Effector CD4-positive, alpha-beta T cell (primary cell): ENCODE data around the gene AATF.

ENCODE experiments used
- DNase-seq: peaks from one replicate; pipeline ENCODE4 v3.0.0-alpha.2; 2020

Gene AATF

GRCh38 chr17:36931096-36931696, 17.6 kb upstream of the AATF start:
- no peak for DNase-seq

DNA sequence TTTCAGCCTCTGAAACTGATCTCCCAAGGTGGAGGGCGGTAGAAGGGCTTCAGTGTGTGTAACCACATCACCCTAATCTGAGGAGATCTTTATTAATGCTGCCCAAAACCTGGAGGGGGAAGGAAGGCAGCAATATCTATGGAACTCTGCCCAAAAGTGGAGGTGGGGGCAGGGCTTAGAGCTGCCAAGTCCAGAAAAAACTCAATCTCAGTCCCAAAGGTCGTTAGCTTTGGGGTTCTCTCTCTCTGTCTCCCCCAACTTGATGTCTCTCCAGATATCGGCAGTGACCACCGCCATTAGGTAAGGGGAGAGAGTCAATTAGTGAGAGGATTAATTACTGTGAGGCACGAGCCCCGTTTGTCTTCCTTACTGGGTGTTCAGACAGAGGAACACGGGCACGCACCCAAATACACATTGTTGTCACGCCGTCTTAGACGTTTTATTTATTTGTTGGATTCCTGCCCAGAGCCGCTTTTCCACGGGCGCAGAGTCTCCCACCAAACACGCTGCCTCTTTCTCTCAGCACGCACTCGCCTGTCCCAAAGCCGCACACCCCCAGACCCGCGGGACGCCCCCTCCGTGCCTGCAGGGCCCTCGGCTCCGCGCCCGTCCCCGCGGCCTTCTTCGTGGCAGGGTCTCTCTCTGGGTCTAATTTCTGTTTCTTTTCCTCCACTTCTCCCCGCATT, 16.9 kb upstream of the AATF start:
- DNase-seq: no peak

DNA sequence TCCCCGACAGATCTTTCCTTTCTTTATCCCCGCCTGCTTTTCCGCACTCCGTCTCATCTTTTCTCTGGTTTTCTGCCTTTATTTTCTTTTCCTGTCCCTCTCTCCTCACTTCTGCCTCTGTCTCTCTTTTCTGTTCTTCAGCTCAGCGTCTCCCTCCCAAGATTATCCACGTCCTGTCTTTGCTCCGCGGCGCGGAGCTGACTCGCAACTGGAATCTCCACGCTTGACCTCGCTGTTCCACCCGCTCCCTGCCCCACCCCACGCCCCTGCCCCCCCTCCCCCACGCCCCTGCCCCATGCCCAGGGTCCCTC, 16.4 kb upstream of the AATF start:
- DNase-seq: no peak

DNA sequence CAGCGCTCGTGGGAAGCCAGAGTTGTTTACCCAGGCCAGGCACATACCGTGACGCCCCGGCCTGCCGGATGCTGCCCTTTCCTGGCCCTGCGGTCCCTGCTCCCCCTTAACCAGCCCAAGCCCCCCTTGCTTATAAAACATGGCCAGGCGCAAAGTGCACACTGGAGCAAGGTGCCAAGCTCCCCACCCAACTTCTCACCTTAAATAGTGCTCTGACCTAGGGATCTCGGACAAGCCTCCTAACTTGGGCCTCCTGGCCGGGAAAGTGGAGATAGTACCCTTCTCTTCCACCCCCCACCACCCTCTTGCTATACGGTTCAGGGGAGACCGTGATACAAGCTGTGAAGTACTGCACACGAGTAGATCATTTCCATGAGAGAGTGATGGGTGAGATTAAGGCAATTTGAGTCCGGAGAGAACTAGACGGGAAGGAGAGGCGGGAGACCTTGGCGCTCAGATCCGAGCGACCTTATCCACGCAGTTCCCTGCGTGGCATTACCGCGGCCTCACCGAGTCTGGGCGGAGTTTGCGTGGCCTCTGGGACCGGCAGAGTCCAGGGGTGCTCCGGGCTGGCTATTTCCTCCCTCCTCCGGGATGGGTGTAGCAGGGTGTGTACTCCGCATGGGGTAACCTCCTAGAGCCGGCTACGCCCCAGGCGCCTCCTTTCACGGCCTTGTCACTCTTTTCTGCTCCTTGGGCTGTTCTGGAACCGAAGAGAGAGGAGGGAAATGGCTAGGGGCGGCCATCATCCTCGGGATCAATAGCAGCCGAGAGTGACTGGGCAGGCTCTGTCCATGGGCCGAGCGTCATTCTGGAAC, 15.9 kb upstream of the AATF start:
- DNase-seq: no peak

- DNase-seq: no peak
These were observed 15.1 kb upstream of the AATF start for GRCh38 chr17:36933512-36934143.

GRCh38 chr17:36934144-36934691, 14.5 kb upstream of the AATF start:
- no peak for DNase-seq

DNA sequence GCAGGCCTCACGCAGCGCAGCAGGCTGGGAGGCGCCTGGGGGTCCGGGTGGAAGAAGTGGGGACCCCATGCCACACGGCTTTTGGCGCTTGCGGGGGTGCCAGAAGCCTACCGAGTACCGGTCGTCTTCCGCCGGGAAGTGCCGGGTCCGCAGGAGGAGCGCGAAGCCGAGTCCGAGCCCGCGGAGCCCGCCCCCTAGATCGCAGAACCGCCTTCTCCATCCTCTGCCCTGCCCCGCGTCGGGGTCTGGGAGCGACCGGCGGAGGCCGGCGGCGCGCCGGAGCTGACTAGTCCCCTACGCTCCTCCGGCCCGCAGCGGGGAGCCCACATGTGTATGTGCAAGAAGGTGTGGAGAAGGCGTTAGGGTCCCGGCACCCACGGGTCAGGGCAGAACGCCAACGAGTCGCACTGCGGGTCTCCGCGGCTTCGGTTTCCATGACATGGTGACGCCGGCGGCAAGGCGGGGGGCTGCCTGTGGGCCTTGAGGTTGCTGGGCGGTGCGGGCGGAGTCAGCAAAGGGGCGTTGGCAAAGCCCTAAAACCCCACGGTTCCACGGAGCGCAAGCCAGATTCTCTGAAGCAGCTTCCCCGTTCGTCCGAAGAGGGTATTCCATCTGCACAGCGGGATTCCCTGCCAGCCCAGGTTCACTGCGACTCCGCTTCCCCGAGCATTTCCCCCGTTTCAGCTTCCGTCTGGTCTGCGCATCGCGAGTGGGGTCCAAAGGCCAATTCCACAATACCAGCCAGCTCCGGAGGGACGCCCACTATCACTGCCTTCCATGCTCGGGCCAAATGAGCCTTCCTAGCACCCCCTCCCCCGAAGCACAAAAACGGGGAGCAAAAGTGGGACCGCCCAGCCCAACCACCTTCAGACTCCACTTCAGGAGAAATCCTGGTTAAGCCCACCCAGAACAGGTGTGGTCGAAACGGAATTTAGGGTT, 13.8 kb upstream of the AATF start:
- DNase-seq: no peak

DNA sequence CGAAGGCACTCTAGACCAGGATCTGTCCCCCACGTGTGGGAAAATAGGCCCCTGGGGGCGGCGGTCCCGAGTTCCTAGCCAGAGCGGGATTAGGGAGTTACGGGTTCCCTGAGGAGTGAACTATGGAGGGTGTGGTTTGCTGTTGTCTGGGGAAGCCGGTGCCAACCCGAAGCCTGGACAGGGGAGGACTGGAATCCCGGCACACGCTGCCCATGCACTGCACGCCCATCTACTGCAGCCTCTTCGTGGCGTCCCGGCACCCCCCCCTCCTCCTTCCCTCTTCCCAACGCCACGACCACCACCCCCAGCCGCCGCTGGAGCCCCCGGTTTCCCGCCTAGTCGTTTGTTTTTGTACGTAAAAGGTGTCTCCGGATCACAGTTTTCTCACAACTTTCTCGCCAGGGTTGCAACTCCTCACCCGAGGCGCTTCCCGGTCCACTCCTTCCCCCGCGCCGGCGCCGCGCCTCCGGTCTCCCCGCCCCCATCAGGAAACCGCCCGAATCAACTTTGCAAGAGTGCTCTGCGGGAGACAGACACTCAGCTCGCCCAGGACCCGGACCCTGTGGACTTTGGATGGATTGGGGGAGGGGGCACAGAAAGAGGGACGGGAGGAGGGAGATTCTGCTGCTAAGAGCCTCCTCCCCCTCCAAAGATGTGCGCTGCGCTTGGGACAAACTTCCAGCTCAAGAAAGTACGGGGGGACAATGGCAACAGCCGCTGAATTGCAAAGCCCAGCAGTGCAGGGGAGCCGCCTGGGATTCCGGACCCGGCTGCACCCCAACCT, 12.9 kb upstream of the AATF start:
- DNase-seq: no peak

DNA sequence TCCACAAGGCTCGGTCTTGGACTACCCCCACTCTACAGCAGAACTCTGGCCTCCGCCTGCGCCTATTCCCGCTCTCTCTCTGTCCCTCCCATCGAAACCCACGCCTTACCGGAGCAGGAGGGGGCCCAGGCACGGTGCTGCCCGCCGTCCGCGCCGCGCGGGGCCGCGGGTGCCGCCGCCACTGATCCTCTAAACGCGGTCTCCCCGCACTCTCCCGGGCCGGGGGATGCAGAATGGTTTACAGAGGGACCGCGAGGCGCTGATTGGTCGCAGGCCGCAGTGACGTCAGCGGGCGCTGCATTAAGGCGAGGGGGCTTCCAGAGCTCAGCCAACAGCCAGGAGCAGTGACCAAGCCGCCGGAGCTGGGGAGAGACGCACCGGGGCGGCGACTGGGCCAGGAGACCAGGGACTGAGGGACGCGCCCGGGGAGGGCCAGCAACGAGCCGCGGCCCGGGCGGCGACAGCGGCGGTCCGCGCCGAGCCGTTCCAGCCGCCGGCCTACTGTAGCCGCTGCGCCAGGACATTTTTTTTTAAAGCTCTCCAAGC, 12.2 kb upstream of the AATF start:
- no peak for DNase-seq

- DNase-seq: no peak
These were observed 11.5 kb upstream of the AATF start, which contains the start of gene LHX1 for GRCh38 chr17:36937001-36937958. LHX1 (plus strand) TSS chr17:36937475; CDS start chr17:36938198, 723 bp downstream.

DNA sequence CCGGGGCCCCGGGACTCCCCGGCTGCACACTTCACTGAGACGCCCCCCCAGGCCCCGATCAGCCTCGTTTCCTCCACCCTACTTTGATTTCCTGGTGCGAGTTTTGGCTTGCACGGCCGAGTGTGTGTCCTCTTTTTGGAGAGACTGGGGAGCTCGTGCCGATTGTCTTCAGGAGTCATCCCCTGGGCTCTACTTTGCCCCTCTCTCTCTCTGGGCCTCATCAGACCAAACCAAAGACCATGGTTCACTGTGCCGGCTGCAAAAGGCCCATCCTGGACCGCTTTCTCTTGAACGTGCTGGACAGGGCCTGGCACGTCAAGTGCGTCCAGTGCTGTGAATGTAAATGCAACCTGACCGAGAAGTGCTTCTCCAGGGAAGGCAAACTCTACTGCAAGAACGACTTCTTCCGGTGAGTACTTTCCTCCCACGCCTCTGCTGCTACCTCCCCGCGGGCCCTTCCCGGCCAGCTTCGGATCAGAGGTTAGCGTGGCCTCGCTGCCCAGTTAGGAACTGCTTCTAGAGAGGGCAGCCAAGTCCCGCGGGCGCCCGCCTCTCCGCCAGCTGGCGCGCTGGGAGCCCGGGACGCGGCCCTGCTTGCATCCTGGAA, 10.7 kb upstream of the AATF start:
- no peak for DNase-seq

GRCh38 chr17:36938566-36939051, 10.1 kb upstream of the AATF start:
- DNase-seq: no peak

DNA sequence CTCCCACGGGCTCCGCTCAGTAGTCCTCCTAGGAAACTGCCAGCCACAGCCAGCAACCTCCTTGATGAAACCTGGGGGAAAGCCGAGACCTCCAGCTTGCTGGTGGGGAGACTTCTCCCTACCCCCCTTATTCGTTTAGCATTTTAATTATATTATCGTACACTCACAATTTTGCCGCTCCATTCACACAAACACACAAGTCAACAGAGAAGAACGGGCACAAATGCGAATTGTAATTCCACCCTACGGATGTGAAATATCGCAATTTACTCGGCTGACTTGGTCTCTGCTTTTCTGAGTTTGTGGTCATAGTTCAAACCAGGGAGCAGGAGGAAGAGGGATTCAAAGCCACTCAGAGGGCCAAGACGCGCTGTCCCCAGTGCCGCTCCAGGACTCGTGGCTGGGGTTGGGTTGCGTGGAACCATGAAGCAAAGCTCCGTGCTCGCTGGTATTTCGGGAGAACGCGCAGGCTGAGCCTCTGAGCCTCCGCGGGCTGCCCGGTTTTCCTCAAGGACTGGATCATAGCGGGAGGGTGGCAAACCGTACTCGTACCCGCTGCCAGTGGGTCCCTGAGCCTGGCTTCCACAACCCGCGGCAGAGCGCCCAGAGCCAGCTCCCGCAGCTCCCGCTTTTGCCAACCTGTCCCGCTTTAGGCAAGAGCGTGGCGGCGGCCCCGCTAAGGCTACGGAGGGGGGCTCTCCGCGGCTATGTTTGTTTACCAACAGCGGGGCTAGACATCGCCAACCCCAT, 9.5 kb upstream of the AATF start:
- no peak for DNase-seq

DNA sequence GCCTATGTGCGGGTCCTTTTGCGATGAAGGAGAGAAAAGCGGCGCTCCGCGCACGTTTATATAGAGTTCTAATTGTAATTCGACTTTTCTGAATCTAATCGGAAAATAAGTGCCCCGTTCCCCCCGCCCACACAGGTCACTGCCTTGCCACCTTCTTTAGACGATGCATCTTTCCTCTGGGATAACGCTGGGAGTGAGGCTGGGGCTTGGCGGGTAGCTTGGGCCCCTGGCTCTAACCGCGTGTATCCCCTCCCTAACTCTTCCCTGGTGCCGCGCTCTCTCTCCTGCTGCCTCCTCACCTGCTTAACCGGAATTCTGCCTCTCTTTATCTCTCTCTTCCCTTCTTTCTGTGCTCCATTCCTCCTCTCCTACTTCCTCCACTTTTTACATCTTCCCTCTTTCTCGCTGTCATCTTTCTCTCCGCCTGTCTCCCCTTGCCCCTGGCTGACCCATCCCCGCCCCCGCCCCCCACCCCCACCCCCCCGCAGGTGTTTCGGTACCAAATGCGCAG, 8.9 kb upstream of the AATF start:
- DNase-seq: no peak

DNA sequence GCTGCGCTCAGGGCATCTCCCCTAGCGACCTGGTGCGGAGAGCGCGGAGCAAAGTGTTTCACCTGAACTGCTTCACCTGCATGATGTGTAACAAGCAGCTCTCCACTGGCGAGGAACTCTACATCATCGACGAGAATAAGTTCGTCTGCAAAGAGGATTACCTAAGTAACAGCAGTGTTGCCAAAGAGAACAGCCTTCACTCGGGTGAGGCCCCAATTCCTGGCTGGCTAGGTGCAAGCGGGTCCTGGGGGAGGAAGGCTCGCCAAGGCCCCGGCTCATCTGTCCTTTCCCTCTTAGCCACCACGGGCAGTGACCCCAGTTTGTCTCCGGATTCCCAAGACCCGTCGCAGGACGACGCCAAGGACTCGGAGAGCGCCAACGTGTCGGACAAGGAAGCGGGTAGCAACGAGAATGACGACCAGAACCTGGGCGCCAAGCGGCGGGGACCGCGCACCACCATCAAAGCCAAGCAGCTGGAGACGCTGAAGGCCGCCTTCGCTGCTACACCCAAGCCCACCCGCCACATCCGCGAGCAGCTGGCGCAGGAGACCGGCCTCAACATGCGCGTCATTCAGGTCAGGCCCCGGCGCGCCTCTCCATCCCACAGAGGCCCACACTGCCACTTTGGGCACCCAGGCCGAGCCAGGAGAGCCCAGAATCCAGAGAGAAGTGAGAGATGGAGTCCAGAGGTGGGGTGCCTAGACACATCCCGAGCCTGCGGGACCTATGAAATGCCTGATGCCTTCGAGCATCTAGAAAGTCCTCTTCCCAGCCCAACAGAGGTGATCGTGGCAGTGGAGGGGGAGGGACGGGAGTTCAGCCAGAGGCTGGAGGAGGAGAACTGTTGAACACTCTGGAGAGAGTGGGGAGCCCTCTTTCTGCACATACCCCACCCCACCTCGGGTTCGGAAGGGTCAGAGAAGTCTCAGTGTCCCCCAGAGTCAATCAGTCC, 8.2 kb upstream of the AATF start:
- DNase-seq: no peak

DNA sequence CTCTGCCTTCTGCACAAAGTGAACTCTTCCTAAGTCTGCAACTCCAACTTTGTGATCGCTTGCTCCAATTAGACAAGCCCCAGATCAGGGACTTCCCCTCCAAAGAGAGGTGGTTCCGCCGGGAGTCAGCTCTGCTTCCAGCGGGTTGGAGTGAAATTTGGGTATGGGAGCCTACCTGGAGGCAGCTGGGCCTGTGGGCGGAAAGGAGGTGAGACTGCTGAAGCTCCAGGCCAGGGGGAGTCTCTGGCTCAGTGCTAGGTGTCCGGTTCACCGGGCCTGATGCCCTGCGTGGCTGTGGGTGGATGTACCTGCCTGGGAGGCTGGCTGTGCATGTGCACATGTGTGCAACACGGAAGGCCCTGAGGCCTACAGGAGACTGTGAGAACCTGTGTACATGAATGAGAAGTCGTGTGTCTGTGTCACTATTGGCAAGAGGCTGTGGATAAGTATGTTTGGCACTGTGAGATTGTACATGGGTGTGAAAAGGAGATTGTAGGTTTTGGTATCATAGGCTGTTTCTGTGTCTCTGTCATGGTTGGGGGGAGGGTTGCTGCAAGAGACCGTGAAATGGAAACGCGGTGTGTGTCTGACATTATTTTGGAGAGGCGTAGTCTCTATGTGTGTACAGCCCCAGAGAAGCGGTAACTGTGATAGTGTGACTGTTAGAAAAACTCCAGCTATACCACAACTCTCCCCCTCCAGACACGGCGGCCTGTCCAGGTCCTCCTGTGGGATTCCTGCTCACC, 7.3 kb upstream of the AATF start:
- DNase-seq: no peak
